GM23338 (cell line): Measurements from ENCODE around the gene PHKG1. TPM values are rescaled to one million over a fixed set of nuclear protein-coding genes. Genes with fewer than 3 reads are reported as not detected.
"Not testable (repeated sequence)": the region's sequence is repeated elsewhere in the genome, so short reads cannot be mapped to it uniquely, and the experiment has no call there.

ENCODE experiments used
- ATAC-seq: fragments of 200-7000 bp; cut with Tn5 transposase; 3 replicates; pipeline ENCODE4 v1.9.1; 2020
- DNase-seq: peaks from one replicate; pipeline ENCODE4 v3.0.0-alpha.2; 2015; ENCODE audit warnings: low spot score
- H2AFZ ChIP-seq: fragments of 200-600 bp; sonication (generic); 2 replicates; pipeline ENCODE4 v1.8.0; 2016; ENCODE audit warnings: antibody characterized with exemption, mild to moderate bottlenecking, moderate library complexity
- H3F3A ChIP-seq: fragments of 200-600 bp; sonication (generic); replicated peaks from 2 replicates; pipeline ENCODE4 v1.8.0; 2017; ENCODE audit warnings: antibody characterized with exemption, mixed run types, low read depth
- H3K27ac ChIP-seq: fragments of 200-600 bp; sonication (generic); 2 replicates; pipeline ENCODE4 v1.6.1; 2016; ENCODE audit warnings: low read depth
- H3K27me3 ChIP-seq: fragments of 200-600 bp; sonication (generic); 2 replicates; pipeline ENCODE4 v1.8.0; 2016; ENCODE audit warnings: mild to moderate bottlenecking, mixed run types, moderate library complexity; ENCODE audit not compliant: insufficient read depth
- H3K36me3 ChIP-seq: fragments of 200-600 bp; sonication (generic); 2 replicates; pipeline ENCODE4 v1.8.0; 2016; ENCODE audit warnings: mild to moderate bottlenecking; ENCODE audit not compliant: insufficient read depth
- H3K4me1 ChIP-seq: fragments of 200-600 bp; sonication (generic); 2 replicates; pipeline ENCODE4 v1.8.0; 2016; ENCODE audit warnings: mild to moderate bottlenecking, moderate library complexity; ENCODE audit not compliant: insufficient read depth
- H3K4me2 ChIP-seq: fragments of 200-600 bp; sonication (generic); 2 replicates; pipeline ENCODE4 v1.7.1; 2017; ENCODE audit warnings: mixed run types
- H3K4me3 ChIP-seq: fragments of 200-600 bp; sonication (generic); 2 replicates; pipeline ENCODE4 v1.6.1; 2016; ENCODE audit warnings: mixed run types
- H3K79me2 ChIP-seq: fragments of 200-600 bp; sonication (generic); replicated peaks from 2 replicates; pipeline ENCODE4 v1.8.0; 2017; ENCODE audit warnings: mild to moderate bottlenecking; ENCODE audit not compliant: insufficient read depth
- H3K9me2 ChIP-seq: fragments of 200-600 bp; sonication (generic); 2 replicates; pipeline ENCODE4 v1.8.0; 2017; ENCODE audit not compliant: insufficient read depth
- H4K20me1 ChIP-seq: fragments of 200-600 bp; sonication (generic); replicated peaks from 2 replicates; pipeline ENCODE4 v1.8.0; 2017; ENCODE audit warnings: mild to moderate bottlenecking; ENCODE audit not compliant: insufficient read depth
- H3K27ac Mint-ChIP-seq: 2 replicates; pipeline ENCODE4 v1.8.0; 2020; ENCODE audit warnings: inconsistent platforms, mild to moderate bottlenecking, moderate library complexity, mixed read lengths
- H3K27me3 Mint-ChIP-seq: 3 replicates; pipeline ENCODE4 v1.8.0; 2022; ENCODE audit warnings: low read depth, mild to moderate bottlenecking, moderate library complexity, mixed read lengths, inconsistent platforms; ENCODE audit not compliant: insufficient read depth, poor library complexity
- H3K36me3 Mint-ChIP-seq: 3 replicates; pipeline ENCODE4 v1.8.0; 2021; ENCODE audit warnings: low read depth, mild to moderate bottlenecking, inconsistent platforms, moderate library complexity, mixed read lengths
- H3K4me1 Mint-ChIP-seq: 3 replicates; pipeline ENCODE4 v1.8.0; 2020; ENCODE audit warnings: mild to moderate bottlenecking, inconsistent platforms, mixed read lengths
- H3K4me3 Mint-ChIP-seq: 3 replicates; pipeline ENCODE4 v1.8.0; 2021; ENCODE audit warnings: moderate library complexity, mild to moderate bottlenecking, inconsistent platforms, mixed read lengths
- H3K9me3 Mint-ChIP-seq: 3 replicates; pipeline ENCODE4 v1.8.0; 2020; ENCODE audit warnings: moderate library complexity, mild to moderate bottlenecking, inconsistent platforms, mixed read lengths
- CTCF ChIP-seq, 2 experiments: fragments of 200-600 bp in 1 of 2; sonication (generic) in 1 of 2; conservative IDR thresholded peaks; 2 replicates each; pipeline versions ENCODE4 v1.5.1 to v1.6.1; 2016 to 2017; ENCODE audit warnings: antibody characterized with exemption in 2 of 2, low read depth in 2 of 2, mild to moderate bottlenecking in 2 of 2, moderate library complexity in 1 of 2
- ETS1 ChIP-seq: IDR thresholded peaks from 2 replicates; pipeline ENCODE4 v1.6.1; 2016; ENCODE audit warnings: antibody characterized with exemption
- JUNB ChIP-seq: IDR thresholded peaks from one replicate; pipeline ENCODE4 v1.6.1; 2016; ENCODE audit warnings: antibody characterized with exemption; ENCODE audit not compliant: unreplicated experiment
- REST ChIP-seq: IDR thresholded peaks from one replicate; pipeline ENCODE4 v1.6.1; 2018; ENCODE audit warnings: antibody characterized with exemption; ENCODE audit not compliant: unreplicated experiment
- ZNF331 ChIP-seq: fragments of 250-450 bp; sonication (Bioruptor Pico); IDR thresholded peaks from 2 replicates; pipeline ENCODE4 v1.5.0; 2020; ENCODE audit warnings: low read depth, mild to moderate bottlenecking, moderate library complexity
- polyA plus RNA-seq: library from polyadenylated mRNA; unstranded; fragments of >200 nt; fragmentation: Nextera tagmentation; extraction: Ambion mirVana; gene quantifications from 2 replicates; pipeline ENCODE4 v1.2.1, GENCODE V29; 2016
- total RNA-seq: library from RNA; depleted of rRNA; stranded (reverse); fragments of >200 nt; shearing (Covaris generic); gene quantifications from 2 replicates; pipeline ENCODE4 v1.2.3, GENCODE V29; 2014

PHKG1 gene
- total and polyA plus RNA-seq, 2 experiments from 2014 or later: not detected

- no peaks in the 10 kb centered on the region for H4K20me1 ChIP-seq
- H3K4me1 ChIP-seq: no peaks in the 10 kb centered on the region
- no peaks in the 10 kb centered on the region for H3F3A ChIP-seq
- Mint-ChIP-seq H3K27me3 (no peaks in the 10 kb centered on the region), H3K36me3 (peaks cover 26% of the 10 kb centered on the region), H3K9me3 (peaks cover 94% of the 10 kb centered on the region), H3K27ac (no peak overlapping the region), H3K4me1 (no peaks in the 10 kb centered on the region), H3K4me3 (no peak overlapping the region)
- H2AFZ ChIP-seq: no peak overlapping the region
- no peak overlapping the region for H3K4me2 ChIP-seq
- TF ChIP-seq JUNB (no peak), ETS1 (no peak)
- no peak overlapping the region for H3K27ac ChIP-seq
- ATAC-seq: no peak
- H3K36me3 ChIP-seq: no peaks in the 10 kb centered on the region; the same call in none of the 2 replicates
- H3K27me3 ChIP-seq: no peaks in the 10 kb centered on the region
- no peaks in the 10 kb centered on the region for H3K9me2 ChIP-seq
- H3K79me2 ChIP-seq: no peaks in the 10 kb centered on the region
- DNase-seq: no peak
- H3K4me3 ChIP-seq: no peak overlapping the region
These were observed 12.8 kb upstream of the PHKG1 start for GRCh38 chr7:56105508-56105907.

- not testable (repeated sequence) for H3K36me3 ChIP-seq, H3K4me1 ChIP-seq, H3K4me3 ChIP-seq, H3K4me1 Mint-ChIP-seq, H3K4me3 Mint-ChIP-seq, H4K20me1 ChIP-seq, H3K27ac ChIP-seq, H3K9me2 ChIP-seq, H3K79me2 ChIP-seq, H3F3A ChIP-seq, H3K27me3 Mint-ChIP-seq, H3K27ac Mint-ChIP-seq, ATAC-seq, H2AFZ ChIP-seq, H3K4me2 ChIP-seq, DNase-seq, H3K27me3 ChIP-seq
- Mint-ChIP-seq H3K9me3 (peaks cover 94% of the 10 kb centered on the region), H3K36me3 (peaks cover 27% of the 10 kb centered on the region)
These were observed 11.4 kb upstream of the PHKG1 start for GRCh38 chr7:56104138-56104537.

- Mint-ChIP-seq H3K36me3 (peaks cover 18% of the 10 kb centered on the region; the same call in 2 of the 3 replicates), H3K27ac (no peak overlapping the region), H3K4me3 (no peak overlapping the region), H3K27me3 (peaks cover 2% of the 10 kb centered on the region), H3K4me1 (no peaks in the 10 kb centered on the region), H3K9me3 (peaks cover 87% of the 10 kb centered on the region)
- H3K4me1 ChIP-seq: no peaks in the 10 kb centered on the region
- H3K36me3 ChIP-seq: no peaks in the 10 kb centered on the region
- H3F3A ChIP-seq: no peaks in the 10 kb centered on the region
- DNase-seq (no peak), ATAC-seq (no peak)
- H3K4me2 ChIP-seq: no peak overlapping the region
- no peaks in the 10 kb centered on the region for H3K27me3 ChIP-seq
- no peaks in the 10 kb centered on the region for H3K9me2 ChIP-seq
- no peaks in the 10 kb centered on the region for H4K20me1 ChIP-seq
- no peaks in the 10 kb centered on the region for H3K79me2 ChIP-seq
- H2AFZ ChIP-seq: no peak overlapping the region
- H3K27ac ChIP-seq: no peak overlapping the region
- H3K4me3 ChIP-seq: no peak overlapping the region
- TF ChIP-seq CTCF (conservative IDR thresholded peaks at IDR 0.05; ENCODE audit: low read depth in 2 of 2) (no peak), REST (no peak), ETS1 (no peak), ZNF331 (no peak)
These were observed 6.9 kb upstream of the PHKG1 start for GRCh38 chr7:56099653-56100052.
